Measurements from ENCODE around the gene MYB.

The MYB gene

DNA sequence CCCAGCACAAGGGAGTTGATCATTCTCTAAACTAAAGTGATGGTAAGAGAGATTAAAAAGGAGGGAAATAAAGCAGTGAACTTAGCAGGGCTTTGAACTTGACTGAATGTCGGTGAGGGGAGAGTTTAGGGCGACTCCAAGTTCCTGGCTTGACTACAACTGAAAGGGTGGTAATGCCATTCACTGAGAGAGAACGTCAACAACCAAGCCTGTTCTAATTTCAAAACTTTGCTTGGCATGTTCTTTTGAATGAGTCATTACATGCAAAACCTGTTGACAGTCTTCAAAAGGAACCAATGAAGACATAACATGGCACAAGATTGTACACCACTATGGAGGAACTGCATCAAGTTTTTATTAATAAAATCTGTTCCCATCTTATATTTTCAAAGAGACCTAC lies 10.3 kb upstream of the MYB start:
- Histone ChIP-seq H3K9ac (ENCODE audit: low read length) (no peak overlapping the region), H3K27ac (ENCODE audit: low read length) (no peak overlapping the region), H3K9me2 (replicated peaks; ENCODE audit: insufficient read depth, low read length) (no peaks in the 10 kb centered on the region), H2AFZ (ENCODE audit: low read length) (no peak overlapping the region), H3K36me3 (replicated peaks; ENCODE audit: insufficient read depth, low read length) (no peaks in the 10 kb centered on the region), H4K20me1 (ENCODE audit: insufficient read depth, low read length) (no peaks in the 10 kb centered on the region), H3K4me3 (ENCODE audit: low read length) (no peak overlapping the region), H3F3A (ENCODE audit: insufficient read depth, low read length) (no peaks in the 10 kb centered on the region), H3K4me2 (ENCODE audit: low read depth, low read length) (no peak overlapping the region), H3K27me3 (replicated peaks; ENCODE audit: insufficient read depth, low read length) (no peaks in the 10 kb centered on the region), H3K79me2 (ENCODE audit: low read length) (no peaks in the 10 kb centered on the region), H3K4me1 (ENCODE audit: low read length) (no peaks in the 10 kb centered on the region), H3K9me3 (replicated peaks; ENCODE audit: insufficient read depth, low read length) (no peaks in the 10 kb centered on the region)
- no peak for DNase-seq
- TF ChIP-seq EZH2 (optimal IDR thresholded peaks at IDR 0.05; ENCODE audit: low read depth, low read length) (no peak), EZH2phosphoT487 (IDR thresholded peaks at IDR 0.05; ENCODE audit: low read length) (no peak)
- TF ChIP-seq, protein P1, sequence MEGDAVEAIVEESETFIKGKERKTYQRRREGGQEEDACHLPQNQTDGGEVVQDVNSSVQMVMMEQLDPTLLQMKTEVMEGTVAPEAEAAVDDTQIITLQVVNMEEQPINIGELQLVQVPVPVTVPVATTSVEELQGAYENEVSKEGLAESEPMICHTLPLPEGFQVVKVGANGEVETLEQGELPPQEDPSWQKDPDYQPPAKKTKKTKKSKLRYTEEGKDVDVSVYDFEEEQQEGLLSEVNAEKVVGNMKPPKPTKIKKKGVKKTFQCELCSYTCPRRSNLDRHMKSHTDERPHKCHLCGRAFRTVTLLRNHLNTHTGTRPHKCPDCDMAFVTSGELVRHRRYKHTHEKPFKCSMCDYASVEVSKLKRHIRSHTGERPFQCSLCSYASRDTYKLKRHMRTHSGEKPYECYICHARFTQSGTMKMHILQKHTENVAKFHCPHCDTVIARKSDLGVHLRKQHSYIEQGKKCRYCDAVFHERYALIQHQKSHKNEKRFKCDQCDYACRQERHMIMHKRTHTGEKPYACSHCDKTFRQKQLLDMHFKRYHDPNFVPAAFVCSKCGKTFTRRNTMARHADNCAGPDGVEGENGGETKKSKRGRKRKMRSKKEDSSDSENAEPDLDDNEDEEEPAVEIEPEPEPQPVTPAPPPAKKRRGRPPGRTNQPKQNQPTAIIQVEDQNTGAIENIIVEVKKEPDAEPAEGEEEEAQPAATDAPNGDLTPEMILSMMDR (IDR thresholded peaks at IDR 0.05; ENCODE audit: low read length), result no peak

DNA sequence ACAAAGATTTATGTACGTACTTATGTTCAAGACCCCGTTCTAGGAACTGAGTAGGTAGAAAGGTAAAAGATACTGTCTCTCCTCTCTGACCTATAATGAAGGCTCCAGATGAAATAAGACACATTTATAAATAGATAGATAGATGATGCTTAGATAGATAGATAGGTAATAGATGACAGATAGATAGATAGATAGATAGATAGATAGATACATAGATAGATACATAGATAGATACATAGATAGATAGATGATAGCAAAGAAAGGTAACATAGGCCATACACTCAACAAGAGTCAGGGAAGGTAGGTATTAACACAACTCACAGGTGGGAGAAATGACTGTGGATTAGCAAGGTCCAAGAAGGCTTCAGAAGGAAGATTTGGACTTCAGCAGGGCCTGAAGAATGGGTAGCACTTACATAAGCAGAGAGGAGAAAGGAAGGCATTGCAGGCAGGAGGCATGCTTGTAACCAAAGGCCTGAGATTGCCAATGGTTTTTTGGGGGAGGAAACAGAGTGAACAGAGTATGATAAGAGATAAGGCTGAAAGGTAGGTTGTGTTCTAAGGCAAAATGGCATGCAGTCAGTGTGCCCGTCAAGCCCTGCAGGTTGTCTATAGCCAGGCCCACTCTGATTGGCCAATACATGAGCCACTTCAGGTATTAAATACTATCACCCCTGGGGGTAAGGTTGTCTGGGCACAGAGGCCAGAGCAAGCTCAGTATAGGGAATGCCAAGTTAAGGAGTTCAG lies 7.7 kb upstream of the MYB start:
- no peaks in the 10 kb centered on the region for H3K36me3 ChIP-seq (replicated peaks; ENCODE audit: insufficient read depth, low read length)

DNA sequence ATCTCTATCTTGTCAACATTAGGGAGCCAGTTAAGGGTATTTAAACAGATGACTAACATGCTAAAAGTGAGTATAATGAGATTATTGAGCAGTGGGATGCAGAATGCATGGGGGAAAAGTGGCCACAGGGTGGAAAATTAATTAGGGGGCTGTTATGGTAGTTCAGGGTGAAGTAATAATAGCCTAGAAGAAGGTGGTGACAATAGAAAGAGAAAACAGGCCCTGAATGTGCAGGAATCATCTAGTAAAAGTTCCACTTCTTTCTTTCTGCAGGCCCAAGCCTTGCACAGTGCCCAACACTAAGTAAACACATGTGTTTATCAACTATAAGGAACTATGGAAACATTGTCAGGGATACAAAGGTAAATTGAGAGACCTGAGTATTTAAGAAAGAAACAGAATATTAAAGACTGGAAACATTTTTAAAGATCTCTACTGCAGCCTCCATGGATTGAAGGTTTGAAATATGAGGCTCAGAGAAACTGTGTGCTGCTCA lies 7.1 kb upstream of the MYB start:
- Histone ChIP-seq H3K27ac (ENCODE audit: low read length) (no peak overlapping the region), H3K36me3 (replicated peaks; ENCODE audit: insufficient read depth, low read length) (no peaks in the 10 kb centered on the region), H3K9ac (ENCODE audit: low read length) (no peak overlapping the region), H3K27me3 (replicated peaks; ENCODE audit: insufficient read depth, low read length) (no peaks in the 10 kb centered on the region), H2AFZ (ENCODE audit: low read length) (no peak overlapping the region), H3K4me1 (ENCODE audit: low read length) (no peaks in the 10 kb centered on the region), H3K9me2 (replicated peaks; ENCODE audit: insufficient read depth, low read length) (no peaks in the 10 kb centered on the region), H3K79me2 (ENCODE audit: low read length) (no peaks in the 10 kb centered on the region), H3F3A (ENCODE audit: insufficient read depth, low read length) (no peaks in the 10 kb centered on the region), H3K4me2 (ENCODE audit: low read depth, low read length) (no peak overlapping the region), H3K9me3 (replicated peaks; ENCODE audit: insufficient read depth, low read length) (no peaks in the 10 kb centered on the region), H3K4me3 (ENCODE audit: low read length) (no peak overlapping the region), H4K20me1 (ENCODE audit: insufficient read depth, low read length) (no peaks in the 10 kb centered on the region)
- TF ChIP-seq EZH2phosphoT487 (IDR thresholded peaks at IDR 0.05; ENCODE audit: low read length), result no peak
- TF ChIP-seq EZH2 (optimal IDR thresholded peaks at IDR 0.05; ENCODE audit: low read depth, low read length), result no peak
- TF ChIP-seq, protein P1 (IDR thresholded peaks at IDR 0.05; ENCODE audit: low read length), result no peak
- DNase-seq, result no peak

More for the DNA sequence above, 7.7 kb upstream of the MYB start:
- no peaks in the 10 kb centered on the region for H3K27me3 ChIP-seq (replicated peaks; ENCODE audit: insufficient read depth, low read length)
- no peaks in the 10 kb centered on the region for H3K9me2 ChIP-seq (replicated peaks; ENCODE audit: insufficient read depth, low read length)
- no peaks in the 10 kb centered on the region for H3F3A ChIP-seq (ENCODE audit: insufficient read depth, low read length)
- no peaks in the 10 kb centered on the region for H3K4me1 ChIP-seq (ENCODE audit: low read length)
- H3K9me3 ChIP-seq (replicated peaks; ENCODE audit: insufficient read depth, low read length), result no peaks in the 10 kb centered on the region
- H3K9ac ChIP-seq (ENCODE audit: low read length), result no peak overlapping the region
- no peak for DNase-seq
- TF ChIP-seq, protein P1 (IDR thresholded peaks at IDR 0.05; ENCODE audit: low read length), result no peak
- TF ChIP-seq EZH2 (optimal IDR thresholded peaks at IDR 0.05; ENCODE audit: low read depth, low read length) (no peak), EZH2phosphoT487 (IDR thresholded peaks at IDR 0.05; ENCODE audit: low read length) (no peak)
- no peak overlapping the region for H3K4me2 ChIP-seq (ENCODE audit: low read depth, low read length)
- H2AFZ ChIP-seq (ENCODE audit: low read length), result no peak overlapping the region
- no peak overlapping the region for H3K27ac ChIP-seq (ENCODE audit: low read length)
- H3K79me2 ChIP-seq (ENCODE audit: low read length), result no peaks in the 10 kb centered on the region
- H3K4me3 ChIP-seq (ENCODE audit: low read length), result no peak overlapping the region
- H4K20me1 ChIP-seq (ENCODE audit: insufficient read depth, low read length), result no peaks in the 10 kb centered on the region
